GM18951 (cell line): ENCODE measurements around the gene SPTBN1.

ENCODE experiments used
- POLR2A ChIP-seq: IDR thresholded peaks from 4 replicates; pipeline ENCODE4 v1.6.1; 2011; ENCODE audit warnings: mild to moderate bottlenecking; ENCODE audit not compliant: insufficient read length, insufficient read depth; ENCODE audit errors: extremely low read depth
- in situ Hi-C: fragments of 300-500 bp; cut with MboI; formaldehyde crosslinking; loops from one replicate; pipeline ENCODE4 v1.12.0; 2022; ENCODE audit warnings: low sequenced_read_pairs, mixed read lengths, inconsistent platforms; ENCODE audit not compliant: unreplicated experiment

The SPTBN1 gene

DNA sequence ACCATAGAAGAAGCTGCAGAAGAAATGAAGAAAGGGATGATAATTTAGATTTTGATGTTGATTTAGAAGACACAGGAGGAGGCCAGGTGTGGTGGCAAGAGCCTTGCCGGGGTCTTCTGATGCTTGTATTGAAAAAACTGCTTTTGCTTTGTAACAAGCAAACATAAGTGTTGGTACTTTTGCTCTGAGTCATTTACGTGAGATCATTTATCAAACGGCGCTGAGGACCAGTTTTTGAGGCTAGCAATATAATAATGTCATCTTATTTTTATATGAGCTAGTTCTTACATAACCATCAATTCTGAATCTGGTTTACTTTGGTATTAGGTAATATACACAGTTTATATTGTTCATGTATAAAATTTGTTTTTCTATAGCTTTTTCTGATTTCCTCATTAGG is 30.6 kb downstream of the SPTBN1 start:
- no peak for TF ChIP-seq POLR2A
- in situ Hi-C loops = no loop called here

DNA sequence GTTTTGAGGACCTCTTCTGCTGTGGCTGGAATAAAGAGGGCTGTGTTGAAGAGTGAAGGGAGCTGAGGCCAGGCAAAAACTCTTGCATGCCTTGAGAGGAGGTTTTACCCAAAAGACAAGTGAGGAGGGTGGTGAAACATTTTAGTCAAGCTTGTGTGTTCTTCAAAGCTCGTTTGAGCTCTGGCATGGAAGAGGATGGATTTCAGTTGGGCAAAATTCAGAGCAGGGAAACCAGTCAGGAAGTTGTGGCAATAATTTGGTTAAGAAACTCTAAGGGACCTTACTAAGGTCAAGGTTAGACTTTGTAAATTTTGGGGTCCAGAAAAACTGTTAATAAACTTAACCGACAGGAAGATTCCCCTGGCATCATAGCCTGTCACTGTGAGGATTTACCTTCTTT is 34.7 kb downstream of the SPTBN1 start:
- in situ Hi-C loops = no loop called here

DNA sequence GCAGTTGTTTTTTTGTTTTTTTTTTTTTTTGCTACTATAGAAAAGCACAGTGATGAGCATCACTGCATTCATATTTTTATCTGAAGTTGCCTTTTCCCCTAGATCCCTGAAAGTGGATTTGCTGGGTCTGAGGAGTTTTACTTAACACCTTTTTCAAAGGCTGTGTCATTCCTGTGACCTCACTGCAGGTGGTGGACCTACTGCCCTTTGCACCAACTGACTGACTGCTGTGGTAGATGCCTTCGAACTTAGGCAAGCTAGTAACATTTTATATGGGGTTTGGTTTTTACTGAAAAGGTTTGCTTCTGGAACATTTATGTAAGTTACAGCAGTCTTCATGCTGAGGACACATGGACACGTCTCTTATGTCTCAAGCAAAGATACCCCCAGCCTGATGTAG is 36.2 kb downstream of the SPTBN1 start:
- no peak for TF ChIP-seq POLR2A
- in situ Hi-C loops = no loop called here

More for the DNA sequence above, 34.7 kb downstream of the SPTBN1 start:
- TF ChIP-seq POLR2A = no peak

DNA sequence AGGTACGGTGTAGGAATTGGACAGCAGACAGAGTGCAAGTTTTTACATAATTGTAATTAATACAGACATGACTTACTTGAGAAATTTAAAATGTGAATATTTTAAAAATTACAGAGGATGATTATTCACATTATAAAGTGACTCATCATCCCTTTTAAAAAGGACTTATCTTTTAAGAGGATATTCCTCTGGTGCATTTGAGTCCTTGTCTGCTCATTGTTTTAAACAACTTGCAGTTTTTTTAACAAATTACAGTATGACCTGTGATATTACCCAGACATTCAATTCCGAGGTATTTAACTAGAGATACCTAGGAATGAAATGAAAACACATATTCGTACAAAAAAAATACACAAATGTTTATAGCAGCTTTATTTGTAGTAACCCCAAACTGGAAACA is 38.0 kb downstream of the SPTBN1 start:
- no peak for TF ChIP-seq POLR2A
- in situ Hi-C loops = no loop called here

DNA sequence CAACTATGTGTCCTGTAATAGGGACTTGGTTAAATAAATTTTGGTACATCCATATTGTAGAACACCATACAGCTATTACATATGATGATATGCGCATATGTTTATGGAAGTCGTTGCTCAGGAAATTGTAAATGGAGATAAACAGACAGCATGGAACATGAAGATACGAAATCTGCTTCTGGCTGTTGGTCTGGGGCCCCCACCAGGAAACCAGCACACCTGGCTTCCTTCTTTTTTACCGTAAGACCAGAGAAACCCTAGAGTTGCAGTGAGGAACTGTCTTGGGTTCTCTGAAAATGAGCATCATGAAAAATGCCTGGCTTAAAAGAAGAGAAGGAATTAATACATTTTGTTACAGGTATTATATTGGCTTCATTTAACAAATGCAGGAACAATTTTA is 40.8 kb downstream of the SPTBN1 start:
- TF ChIP-seq POLR2A = no peak
- in situ Hi-C loops = no loop called here

DNA sequence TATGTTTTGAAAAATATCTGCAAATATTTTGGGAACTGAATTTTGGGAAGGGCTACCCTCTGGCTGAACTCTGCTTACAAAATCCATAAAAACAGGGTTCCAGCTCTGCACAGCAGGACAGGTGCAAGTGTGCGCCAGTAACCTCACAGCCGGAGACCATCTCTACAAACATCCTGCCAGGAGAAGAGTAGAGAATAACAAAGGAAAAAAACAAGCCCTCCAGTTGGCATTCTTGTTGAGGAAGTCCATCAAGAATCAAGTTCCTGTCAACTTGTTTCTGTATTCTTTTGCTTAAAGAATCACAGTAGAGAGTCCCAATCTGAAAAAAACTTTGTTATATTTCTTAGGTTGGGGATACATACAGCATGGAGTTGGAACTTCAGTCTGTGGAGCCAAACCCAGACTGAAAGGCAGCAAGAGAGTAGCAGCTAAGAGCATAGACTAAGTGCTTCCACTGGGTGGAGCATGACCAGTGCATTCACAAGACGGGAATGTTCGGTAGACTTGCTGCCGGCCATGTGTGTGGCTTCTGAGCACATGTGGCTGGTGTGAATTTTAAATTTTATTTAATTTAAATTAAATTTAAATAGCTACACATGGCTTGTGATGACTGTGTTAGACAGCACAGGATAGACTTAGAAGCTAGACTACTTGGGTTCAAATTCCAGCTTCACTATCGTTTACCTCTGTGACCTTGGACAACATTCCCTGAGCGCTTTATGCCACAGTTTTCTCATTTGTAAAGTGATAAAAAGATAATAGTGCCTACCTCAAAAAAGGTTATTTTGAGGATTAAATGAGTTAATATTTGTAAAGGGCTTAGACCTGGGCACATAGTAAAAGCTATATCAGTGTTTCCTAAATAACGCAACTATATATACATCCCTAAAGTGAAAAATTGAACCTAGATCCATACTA is 41.9 kb downstream of the SPTBN1 start:
- TF ChIP-seq POLR2A = no peak
- in situ Hi-C loops = no loop called here

DNA sequence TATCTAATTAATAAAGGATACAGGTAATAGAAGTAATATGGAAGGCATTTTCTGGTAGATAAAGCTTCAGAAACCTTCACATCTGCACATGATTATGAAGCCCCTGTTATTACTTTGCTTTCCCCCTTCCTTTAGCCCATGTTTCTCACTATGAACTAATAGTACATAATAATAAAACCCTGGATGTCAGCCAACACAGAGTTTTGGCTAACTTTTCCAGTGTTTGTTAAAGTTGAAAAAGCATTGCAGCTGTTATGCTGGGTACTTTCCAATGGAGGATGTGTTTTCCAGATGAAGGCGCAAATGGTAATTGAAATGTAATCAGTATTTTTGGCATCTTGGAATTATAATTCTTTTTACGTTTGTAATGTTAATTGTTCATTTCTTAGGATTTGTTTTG is 43.5 kb downstream of the SPTBN1 start:
- TF ChIP-seq POLR2A = no peak
- in situ Hi-C loops = loop anchor here (25.0 kb wide), 1 partner anchor 387 kb away; the partner anchor contains the start of gene ACYP2

DNA sequence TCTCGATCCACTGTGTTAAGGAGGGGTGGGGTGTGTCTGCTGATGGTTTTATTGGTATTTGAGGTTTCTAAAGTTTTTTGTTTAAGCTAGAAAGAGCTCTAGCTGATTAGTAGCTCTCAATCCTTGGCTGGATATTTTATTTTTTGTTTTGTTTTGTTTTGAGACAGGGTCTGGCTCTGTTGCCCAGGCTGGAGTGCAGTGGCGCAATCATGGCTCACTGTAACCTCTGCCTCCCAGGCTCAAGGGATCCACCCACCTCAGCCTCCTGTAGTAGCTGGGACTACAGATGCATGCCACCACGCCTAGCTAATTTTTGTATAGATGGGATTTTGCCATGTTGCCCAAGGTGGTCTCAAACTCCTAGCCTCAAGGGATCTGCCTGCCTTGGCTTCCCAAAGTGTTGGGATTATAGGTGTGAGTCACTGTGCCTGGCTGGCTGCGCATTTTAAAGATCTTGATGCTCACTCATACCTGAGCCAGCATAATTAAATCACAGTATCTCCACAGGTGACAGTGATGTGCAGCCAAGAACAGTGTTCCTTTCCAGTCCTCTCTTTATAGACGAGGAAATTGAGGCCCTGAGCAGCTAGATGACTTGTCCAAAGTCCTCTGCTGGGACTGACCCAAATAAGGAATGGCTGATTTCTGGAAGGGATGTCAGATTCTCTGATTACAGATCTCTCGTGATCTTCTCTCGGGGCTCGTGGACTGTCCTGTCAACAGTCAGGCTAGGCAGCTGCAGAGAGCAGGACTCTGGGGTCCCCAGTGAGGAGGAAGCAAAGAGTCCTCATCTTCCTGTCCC is 44.5 kb downstream of the SPTBN1 start:
- in situ Hi-C loops = loop anchor here (25.0 kb wide), 1 partner anchor 388 kb away; the partner anchor contains the start of gene ACYP2
- TF ChIP-seq POLR2A = no peak

DNA sequence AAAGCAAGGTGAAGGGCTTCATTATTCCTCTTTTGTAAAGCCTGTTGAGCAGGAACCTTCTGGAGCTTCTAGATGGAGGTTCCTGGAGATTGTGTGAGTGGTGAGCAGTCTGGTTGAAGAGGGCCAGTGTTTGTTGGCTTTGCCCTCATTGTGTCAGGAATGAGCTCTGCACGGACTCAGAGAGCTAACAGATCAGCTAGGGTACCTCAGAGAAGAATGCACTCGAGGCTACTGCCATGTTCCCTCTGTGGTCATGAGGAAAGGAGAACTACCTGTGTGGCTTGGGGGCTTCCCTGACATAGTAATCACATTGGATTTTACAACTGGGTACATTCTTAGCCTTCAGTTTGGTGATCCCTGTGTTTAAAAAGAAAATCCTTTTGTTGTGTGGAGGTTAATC is 46.6 kb downstream of the SPTBN1 start:
- no peak for TF ChIP-seq POLR2A
- in situ Hi-C loops = loop anchor here (25.0 kb wide), 1 partner anchor 390 kb away; the partner anchor contains the start of gene ACYP2

DNA sequence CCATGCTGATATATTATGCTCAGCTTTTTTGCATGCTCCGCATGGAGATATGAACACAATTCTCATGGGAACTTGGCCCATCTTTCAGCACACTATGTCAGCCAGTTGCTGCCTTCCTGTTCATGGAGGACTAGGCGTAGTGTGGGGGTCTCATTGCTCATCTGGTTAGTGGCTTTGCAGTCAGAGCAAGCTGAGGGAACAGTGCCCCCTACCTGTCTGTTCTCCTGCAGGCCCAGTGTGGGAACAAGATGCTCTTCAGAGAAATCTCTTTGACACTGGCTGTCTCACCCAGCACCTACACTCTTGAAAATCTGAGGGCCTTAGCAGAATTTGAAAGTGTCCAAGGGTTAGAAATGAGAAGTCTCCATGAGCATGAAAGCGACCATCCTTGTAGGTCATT is 47.1 kb downstream of the SPTBN1 start:
- TF ChIP-seq POLR2A = no peak
- in situ Hi-C loops = loop anchor here (25.0 kb wide), 1 partner anchor 391 kb away; the partner anchor contains the start of gene ACYP2

DNA sequence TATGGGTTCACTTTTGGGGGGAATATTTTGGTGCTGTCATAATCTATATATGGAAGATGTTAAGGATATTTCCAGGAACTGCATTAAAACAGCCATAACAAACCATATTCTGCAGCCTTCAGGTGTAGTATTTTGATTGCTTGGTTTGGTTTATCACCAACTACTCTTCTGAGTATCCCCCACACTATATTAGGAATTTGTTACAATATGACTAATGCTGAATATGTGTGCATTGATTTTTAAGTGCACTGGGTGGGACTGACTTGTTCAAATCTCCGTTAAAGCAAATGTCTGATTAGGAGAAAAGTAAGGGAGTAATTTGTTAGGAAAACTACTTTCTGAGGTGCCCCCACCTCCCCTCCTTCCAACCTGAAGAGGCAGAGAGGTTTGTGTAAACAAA is 47.7 kb downstream of the SPTBN1 start:
- TF ChIP-seq POLR2A = no peak
- in situ Hi-C loops = loop anchor here (25.0 kb wide), 1 partner anchor 392 kb away; the partner anchor contains the start of gene ACYP2

DNA sequence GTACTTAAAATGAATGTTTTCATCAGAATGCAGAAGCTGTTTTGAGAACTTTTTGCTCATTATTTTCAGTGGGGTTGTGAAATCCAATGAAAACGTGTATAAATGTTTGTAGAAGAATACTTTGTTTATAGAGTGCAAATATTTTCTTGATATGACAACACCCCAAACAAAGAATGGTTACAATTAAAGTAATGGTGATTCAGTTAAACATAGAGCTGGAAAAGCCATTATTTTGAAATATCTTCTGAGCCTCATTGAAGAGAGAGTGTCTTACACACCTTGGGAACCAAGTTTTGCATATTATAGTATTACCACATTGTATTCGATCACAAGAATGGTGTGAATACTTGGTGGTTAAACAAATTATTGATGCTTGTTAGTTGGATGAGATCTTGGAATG is 48.7 kb downstream of the SPTBN1 start:
- TF ChIP-seq POLR2A = no peak
- in situ Hi-C loops = loop anchor here (25.0 kb wide), 1 partner anchor 393 kb away; the partner anchor contains the start of gene ACYP2

DNA sequence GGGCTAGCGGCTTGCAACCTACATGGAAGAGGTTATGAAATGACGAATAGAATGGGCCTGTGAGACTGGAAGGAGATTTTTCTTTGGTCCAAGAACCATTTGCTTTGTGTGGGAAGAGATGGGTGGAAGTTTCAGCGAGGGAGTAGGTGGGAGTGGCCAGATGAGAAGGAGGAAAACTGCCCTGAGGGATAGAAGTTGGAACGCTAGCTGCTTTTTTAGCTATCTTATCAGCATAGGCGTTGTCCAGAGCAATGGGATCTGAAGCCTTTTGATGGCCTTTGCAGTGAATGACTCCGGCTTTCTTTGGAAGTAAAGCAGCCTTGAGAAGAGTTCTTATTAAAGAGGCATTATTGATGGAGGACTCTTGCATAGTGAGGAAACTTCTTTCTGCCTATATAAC is 52.4 kb downstream of the SPTBN1 start:
- no peak for TF ChIP-seq POLR2A
- in situ Hi-C loops = loop anchor here (25.0 kb wide), 1 partner anchor 396 kb away; the partner anchor contains the start of gene ACYP2

DNA sequence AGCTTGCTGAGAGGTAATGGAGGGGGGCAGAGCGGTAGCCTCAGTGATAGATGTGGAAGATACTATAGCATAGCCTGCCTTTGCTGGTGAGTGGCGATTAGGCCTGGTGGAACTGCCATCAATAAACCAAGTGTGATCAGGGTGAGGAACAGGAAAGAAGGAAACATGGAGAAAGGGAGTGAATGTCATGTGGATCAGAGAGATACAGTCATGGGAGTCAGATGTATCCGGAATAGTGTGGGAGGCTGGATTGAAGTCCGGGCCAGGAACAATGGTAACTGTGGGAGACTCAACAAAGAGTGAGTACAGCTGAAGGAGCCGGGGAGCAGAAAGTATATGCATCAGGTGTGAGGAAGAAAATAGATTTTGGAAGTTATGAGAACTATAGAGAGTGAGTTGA is 52.9 kb downstream of the SPTBN1 start:
- in situ Hi-C loops = loop anchor here (25.0 kb wide), 1 partner anchor 397 kb away; the partner anchor contains the start of gene ACYP2

DNA sequence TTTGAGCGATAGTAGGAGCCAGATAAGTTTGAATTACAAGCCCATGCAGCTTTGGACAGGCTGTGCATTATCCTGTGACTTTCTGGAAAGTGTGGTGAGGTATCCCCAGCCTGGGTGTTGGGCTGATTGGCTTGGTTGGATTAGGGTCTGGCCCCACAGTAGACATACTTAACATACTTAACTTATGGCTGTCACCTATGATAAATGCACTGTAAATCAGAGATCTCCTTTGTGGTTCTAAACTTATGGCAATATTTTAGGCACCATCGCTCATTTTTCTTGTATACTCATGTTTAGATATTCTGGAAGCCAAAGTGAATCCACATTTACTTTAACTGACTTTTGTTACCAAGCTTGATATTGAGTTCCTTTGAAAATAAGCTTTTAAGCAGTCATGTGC is 54.8 kb downstream of the SPTBN1 start:
- in situ Hi-C loops = loop anchor here (25.0 kb wide), 1 partner anchor 399 kb away; the partner anchor contains the start of gene ACYP2
- no peak for TF ChIP-seq POLR2A
